Ramos (cell line): ENCODE data around the gene RPH3AL.
"Not testable (repeated sequence)": the region's sequence is repeated elsewhere in the genome, so short reads cannot be mapped to it uniquely, and the experiment has no call there.

Experiments used
- in situ Hi-C: fragments of 300-500 bp; cut with MboI; formaldehyde crosslinking; loops from one replicate; pipeline ENCODE4 v1.14.3; 2022; ENCODE audit warnings: low sequenced_read_pairs; ENCODE audit not compliant: unreplicated experiment

The RPH3AL gene

GRCh38 chr17:248337-249235, 104.0 kb downstream of the RPH3AL start:
- in situ Hi-C loops: no loop called here

GRCh38 chr17:247767-248166, 104.8 kb downstream of the RPH3AL start:
- in situ Hi-C loops: no loop called here

DNA sequence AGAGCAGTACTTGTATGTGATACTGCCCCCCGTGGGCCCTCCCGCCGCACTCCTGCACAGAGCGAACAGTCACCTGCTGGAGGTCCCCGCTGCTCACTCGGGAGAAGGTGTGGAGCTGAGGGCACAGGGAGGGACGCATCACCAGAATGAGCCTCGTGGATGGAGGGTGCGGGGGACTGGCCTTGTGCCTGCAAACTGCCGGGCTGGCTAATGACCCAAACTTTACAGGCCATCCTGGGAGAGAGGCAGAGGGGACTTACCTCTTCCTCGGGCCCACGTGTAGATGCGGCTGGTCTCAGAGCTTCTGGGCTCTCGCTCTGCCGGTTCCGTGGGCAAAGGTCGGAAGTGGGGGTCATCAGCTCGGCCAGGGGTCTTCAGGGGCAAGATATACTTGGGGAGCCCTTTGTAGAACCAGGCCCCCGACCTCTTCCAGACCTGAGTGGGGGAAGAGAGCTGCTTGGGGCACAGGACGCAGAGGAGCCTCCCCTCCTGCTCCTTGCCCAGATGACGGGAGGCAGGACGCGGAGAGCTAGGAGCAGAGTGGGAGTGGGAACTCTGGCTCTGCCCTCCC, 105.7 kb downstream of the RPH3AL start:
- in situ Hi-C loops: no loop called here

- in situ Hi-C loops: no loop called here
Observed at GRCh38 chr17:246226-246625, 106.4 kb downstream of the RPH3AL start.

DNA sequence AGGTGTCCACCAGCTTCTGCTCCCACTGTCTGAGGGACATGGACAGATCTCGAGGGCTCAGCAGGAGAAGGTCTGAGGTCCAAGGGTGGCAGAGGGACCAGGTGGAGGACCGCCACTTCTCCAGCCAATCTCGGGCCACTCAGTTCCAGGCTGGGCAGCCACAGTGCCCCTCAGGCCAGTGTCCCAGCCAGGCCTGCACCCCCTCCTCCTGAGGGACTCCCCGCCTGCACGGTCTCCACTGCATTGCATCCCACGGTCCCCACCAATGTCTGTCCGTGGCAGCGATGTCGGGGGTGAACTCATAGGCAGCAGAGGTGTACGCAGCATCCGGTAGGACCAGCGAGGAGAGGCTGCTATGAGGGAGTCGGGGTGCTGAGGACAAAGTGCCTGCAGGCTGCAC, 107.0 kb downstream of the RPH3AL start:
- in situ Hi-C loops: no loop called here

DNA sequence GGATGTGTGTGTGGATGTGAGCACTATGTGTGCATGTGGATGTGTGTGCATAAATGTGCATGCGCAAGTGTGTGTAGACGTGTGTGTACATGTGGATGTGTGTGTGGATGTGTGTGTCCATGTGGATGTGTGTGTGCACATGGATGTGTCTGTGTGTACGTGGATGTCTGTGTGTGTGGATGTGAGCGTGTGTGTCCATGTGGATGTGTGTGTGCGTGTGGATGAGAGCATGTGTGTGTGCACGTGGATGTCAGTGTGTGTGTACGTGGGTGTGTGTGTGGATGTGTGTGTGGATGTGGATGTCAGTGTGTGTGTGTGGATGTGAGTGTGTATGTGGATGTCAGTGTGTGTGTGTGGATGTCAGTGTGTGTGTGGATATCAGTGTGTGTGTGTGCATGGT, 107.6 kb downstream of the RPH3AL start:
- in situ Hi-C loops: no loop called here

- in situ Hi-C loops: not testable (repeated sequence)
Observed at GRCh38 chr17:243924-244323, 108.7 kb downstream of the RPH3AL start.

DNA sequence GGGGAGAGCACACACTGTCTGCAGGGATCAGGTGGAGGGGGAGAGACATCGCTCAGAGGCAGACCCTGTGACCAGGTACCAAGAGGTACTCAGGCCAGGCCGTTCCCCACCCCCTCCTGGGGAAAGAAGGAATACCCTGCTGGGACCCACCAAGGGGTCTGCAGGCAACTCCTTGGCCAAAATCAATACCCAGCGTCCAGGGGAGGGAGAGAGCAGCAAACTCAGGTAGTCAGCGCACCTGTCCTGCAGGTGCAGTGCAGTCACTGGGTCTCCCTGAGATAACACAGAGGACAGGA, 113.7 kb downstream of the RPH3AL start:
- in situ Hi-C loops: no loop called here

DNA sequence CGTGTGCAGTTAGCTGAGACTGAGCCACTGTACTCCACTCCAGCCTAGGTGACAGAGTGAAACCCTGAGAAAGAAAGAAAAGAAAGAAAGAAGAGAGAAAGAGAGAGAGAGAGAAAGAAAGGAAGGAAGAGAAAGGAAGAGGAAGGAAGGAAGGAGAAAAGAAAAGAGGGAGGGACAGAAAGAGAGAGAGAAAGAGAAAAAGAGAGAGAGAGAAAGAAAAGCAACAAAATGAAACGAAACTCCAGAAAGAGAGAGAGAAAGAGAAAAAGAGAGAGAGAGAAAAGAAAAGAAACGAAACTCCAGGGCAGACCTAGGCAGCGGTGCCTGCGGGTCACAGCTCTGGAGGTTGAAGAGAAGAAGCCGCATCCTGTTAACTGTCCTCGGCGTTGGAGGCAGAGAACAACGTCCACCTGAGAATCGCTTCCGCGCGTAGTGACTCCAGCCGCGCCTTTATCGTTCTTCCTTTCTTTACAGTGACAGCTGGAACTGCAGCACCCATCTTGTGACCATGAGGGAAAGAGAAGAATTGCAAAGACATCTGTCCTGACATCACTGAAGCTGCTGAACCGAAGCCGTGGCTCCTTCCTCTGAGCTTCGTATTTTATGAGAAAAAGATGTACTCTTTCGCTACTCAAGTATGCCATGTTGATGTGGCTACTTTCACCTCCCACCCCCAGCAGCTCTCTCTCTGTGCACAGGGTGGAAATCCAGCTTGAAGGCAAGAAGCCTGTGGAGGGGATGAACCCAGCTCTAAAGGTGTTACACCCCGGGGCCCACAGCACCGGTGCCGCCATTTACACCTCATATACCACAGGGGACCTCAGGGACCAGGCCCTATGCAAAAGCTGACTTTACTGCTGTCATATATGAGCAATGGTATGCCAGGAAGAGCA, 114.3 kb downstream of the RPH3AL start:
- in situ Hi-C loops: no loop called here

DNA sequence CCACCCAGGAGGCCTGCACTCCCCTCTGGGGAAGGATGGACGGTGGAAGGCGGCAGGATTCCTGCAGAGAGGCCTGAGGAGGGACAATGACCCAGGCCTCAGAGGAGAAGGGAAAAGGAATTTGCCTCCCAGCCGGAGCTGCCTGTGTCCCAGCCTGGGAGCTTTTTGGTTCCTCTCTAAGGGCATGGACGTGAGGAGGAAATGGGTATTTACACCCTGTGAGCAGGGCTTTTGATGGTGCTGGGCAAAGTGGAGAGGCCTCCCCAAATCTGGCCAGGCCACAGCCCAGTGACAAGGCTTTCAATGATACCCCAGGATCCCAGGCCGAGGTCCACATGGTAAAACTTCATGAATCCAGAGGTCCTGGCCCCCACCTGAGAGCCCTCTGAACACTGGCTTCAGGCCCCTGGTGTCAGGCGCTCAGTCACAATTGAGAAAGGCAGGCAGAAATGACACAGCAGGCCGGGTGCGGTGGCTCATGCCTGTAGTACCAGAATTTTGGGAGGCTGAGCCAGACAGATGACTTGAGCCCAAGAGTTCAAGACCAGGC, 115.1 kb downstream of the RPH3AL start:
- in situ Hi-C loops: no loop called here

DNA sequence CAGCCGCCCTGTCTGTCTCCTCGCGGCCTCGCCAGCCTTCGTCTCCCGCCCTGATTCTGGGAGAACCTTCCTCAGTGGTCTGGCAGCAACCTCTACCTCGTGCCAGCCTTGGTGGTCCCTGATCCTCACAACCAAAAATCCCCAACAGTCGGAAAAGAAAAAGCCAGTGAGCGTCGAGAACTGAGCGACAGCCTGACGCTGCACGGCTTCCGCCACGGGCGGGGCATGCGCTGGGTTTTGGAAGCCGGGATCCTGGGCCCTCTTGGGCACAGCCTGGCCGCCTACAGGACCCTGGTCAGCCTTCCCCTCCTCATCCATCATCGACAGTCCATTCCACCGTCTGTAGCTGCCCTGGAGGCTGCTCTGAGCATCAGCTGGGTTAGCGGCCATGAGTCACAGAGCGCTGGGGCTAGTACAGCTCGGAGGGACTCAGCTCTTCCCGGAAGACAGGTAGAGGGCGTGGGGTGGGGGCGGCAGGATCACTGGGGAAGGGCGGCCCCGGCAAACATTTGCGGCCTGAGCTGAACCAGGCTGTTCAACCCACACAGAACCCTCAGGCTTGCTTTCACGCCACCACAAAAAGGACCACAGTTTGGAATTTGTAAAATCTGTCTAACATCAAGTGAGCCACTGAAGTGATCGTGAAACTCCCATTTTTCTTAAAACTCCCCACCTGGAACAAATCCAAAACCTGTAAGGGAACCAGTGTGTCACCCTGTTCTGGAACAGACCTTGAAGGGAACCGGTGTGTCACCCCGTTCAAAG, 115.8 kb downstream of the RPH3AL start:
- in situ Hi-C loops: no loop called here

GRCh38 chr17:235831-236640, 116.6 kb downstream of the RPH3AL start:
- in situ Hi-C loops: no loop called here

- in situ Hi-C loops: not testable (repeated sequence)
Observed at GRCh38 chr17:234994-235830, 117.4 kb downstream of the RPH3AL start.

- in situ Hi-C loops: not testable (repeated sequence)
Observed at GRCh38 chr17:234163-234993, 118.2 kb downstream of the RPH3AL start.

- in situ Hi-C loops: no loop called here
Observed at GRCh38 chr17:233473-233941, 119.1 kb downstream of the RPH3AL start.

- in situ Hi-C loops: no loop called here
Observed at GRCh38 chr17:231966-232807, 120.4 kb downstream of the RPH3AL start.
